ENCODE measurements around the gene GABRB1. TPM values are rescaled to one million over a fixed set of nuclear protein-coding genes. Genes with fewer than 3 reads are reported as not detected.

Gene GABRB1
- polyA plus RNA-seq, 2 of the 4 experiments (the other 2 are of a cell fraction), result not detected

DNA sequence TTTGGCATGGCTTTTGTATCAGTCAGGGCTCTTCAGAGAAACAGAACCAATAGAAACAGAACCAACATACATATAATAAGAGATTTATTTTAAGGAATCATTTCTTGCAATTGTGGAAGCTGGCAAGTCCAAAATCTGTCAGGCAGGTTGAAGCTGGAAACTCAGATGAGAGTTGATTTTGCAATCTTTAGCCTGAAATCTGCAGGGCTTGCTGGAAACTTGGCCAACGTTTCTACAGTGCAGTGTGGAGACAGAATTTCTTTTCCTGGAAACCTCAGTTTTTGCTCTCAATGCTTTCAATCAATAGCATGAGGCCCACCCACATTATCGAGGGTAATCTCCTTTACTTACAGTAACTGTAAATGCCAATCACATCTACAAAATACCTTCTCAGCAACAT, 386.8 kb downstream of the GABRB1 start (continued):
- TF ChIP-seq POLR2AphosphoS2 (conservative IDR thresholded peaks at IDR 0.05; ENCODE audit: low read length) (no peak), RNF2 (IDR thresholded peaks at IDR 0.05; ENCODE audit: borderline replicate concordance, low read depth) (no peak), CBX8 (IDR thresholded peaks at IDR 0.05) (no peak), JUN (IDR thresholded peaks at IDR 0.05) (no peak), POLR2A (IDR thresholded peaks at IDR 0.05; ENCODE audit: low read length) (no peak), KDM1A (IDR thresholded peaks at IDR 0.05; ENCODE audit: low read depth) (no peak)

DNA sequence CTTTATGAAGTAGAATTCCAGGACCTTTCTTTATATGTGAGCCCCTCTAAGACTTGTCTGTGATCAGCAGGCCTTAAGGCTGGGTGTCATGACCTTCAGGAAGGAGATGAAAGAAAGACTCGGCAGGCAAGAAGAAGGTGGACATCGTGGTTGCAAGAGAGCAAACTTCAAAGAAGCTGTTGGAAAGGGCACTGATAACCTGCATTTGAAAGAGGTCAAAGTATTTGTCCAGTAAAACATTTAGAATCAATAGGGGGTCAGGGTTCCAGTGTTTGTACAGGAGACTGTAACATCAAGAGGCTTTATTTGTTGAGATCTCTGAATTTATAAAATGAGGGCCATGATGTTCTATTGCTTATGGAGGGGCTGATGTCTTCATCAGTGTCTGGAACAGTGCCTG, 387.9 kb downstream of the GABRB1 start:
- Histone ChIP-seq H3K4me2 (no peak overlapping the region), H3K9me3 (no peaks in the 10 kb centered on the region), H3K27ac (no peak overlapping the region), H3K4me1 (no peaks in the 10 kb centered on the region), H3K4me3 (no peak overlapping the region)
- TF ChIP-seq, protein P1, sequence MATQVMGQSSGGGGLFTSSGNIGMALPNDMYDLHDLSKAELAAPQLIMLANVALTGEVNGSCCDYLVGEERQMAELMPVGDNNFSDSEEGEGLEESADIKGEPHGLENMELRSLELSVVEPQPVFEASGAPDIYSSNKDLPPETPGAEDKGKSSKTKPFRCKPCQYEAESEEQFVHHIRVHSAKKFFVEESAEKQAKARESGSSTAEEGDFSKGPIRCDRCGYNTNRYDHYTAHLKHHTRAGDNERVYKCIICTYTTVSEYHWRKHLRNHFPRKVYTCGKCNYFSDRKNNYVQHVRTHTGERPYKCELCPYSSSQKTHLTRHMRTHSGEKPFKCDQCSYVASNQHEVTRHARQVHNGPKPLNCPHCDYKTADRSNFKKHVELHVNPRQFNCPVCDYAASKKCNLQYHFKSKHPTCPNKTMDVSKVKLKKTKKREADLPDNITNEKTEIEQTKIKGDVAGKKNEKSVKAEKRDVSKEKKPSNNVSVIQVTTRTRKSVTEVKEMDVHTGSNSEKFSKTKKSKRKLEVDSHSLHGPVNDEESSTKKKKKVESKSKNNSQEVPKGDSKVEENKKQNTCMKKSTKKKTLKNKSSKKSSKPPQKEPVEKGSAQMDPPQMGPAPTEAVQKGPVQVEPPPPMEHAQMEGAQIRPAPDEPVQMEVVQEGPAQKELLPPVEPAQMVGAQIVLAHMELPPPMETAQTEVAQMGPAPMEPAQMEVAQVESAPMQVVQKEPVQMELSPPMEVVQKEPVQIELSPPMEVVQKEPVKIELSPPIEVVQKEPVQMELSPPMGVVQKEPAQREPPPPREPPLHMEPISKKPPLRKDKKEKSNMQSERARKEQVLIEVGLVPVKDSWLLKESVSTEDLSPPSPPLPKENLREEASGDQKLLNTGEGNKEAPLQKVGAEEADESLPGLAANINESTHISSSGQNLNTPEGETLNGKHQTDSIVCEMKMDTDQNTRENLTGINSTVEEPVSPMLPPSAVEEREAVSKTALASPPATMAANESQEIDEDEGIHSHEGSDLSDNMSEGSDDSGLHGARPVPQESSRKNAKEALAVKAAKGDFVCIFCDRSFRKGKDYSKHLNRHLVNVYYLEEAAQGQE (IDR thresholded peaks at IDR 0.05), result no peak
- no peak for TF ChIP-seq SREBF2 (IDR thresholded peaks at IDR 0.05)
- TF ChIP-seq RCOR1 (IDR thresholded peaks at IDR 0.05; ENCODE audit: low read depth, low read length), result no peak
- no peak for TF ChIP-seq JUN (IDR thresholded peaks at IDR 0.05)
- no peak for TF ChIP-seq RARB (CRISPR knock-in tag; IDR thresholded peaks at IDR 0.05)
- TF ChIP-seq SMC3 (IDR thresholded peaks at IDR 0.05), result no peak
- TF ChIP-seq, protein P2, sequence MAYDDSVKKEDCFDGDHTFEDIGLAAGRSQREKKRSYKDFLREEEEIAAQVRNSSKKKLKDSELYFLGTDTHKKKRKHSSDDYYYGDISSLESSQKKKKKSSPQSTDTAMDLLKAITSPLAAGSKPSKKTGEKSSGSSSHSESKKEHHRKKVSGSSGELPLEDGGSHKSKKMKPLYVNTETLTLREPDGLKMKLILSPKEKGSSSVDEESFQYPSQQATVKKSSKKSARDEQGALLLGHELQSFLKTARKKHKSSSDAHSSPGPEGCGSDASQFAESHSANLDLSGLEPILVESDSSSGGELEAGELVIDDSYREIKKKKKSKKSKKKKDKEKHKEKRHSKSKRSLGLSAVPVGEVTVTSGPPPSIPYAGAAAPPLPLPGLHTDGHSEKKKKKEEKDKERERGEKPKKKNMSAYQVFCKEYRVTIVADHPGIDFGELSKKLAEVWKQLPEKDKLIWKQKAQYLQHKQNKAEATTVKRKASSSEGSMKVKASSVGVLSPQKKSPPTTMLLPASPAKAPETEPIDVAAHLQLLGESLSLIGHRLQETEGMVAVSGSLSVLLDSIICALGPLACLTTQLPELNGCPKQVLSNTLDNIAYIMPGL (CRISPR knock-in tag; IDR thresholded peaks at IDR 0.05; ENCODE audit: borderline replicate concordance), result no peak
- TF ChIP-seq HDAC2 (IDR thresholded peaks at IDR 0.05), result no peak
- TF ChIP-seq, protein P3, sequence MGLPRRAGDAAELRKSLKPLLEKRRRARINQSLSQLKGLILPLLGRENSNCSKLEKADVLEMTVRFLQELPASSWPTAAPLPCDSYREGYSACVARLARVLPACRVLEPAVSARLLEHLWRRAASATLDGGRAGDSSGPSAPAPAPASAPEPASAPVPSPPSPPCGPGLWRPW (IDR thresholded peaks at IDR 0.05), result no peak
- TF ChIP-seq JUNB (IDR thresholded peaks at IDR 0.05), result no peak
- no peak for TF ChIP-seq RFX5 (IDR thresholded peaks at IDR 0.05)
- TF ChIP-seq HOXA7 (CRISPR knock-in tag; IDR thresholded peaks at IDR 0.05), result no peak
- no peak for TF ChIP-seq NR3C1 (IDR thresholded peaks at IDR 0.05)
- TF ChIP-seq CEBPB (IDR thresholded peaks at IDR 0.05), result no peak
- TF ChIP-seq ESRRA (IDR thresholded peaks at IDR 0.05; ENCODE audit: borderline replicate concordance, low read length), result no peak
- DNase-seq (ENCODE audit: low read depth in 1 of 2, low spot score in 1 of 2) (no peak), FAIRE-seq (no peak), ATAC-seq (no peak)
- POLR2A ChIA-PET, result no interaction called here
- CTCF ChIA-PET, result no interaction called here
- WGBS (ENCODE audit: missing lambda C conversion rate), result 0% methylated on average over 2 of the region's 2 CpGs

DNA sequence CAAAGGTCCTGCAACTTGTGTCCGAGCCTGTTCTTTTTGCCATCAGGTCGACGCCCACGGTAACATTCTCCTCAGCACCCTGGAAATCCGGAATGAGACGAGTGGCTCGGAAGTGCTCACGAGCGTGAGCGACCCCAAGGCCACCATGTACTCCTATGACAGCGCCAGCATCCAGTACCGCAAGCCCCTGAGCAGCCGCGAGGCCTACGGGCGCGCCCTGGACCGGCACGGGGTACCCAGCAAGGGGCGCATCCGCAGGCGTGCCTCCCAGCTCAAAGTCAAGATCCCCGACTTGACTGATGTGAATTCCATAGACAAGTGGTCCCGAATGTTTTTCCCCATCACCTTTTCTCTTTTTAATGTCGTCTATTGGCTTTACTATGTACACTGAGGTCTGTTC, 394.3 kb downstream of the GABRB1 start:
- ChIA-PET POLR2A (no interaction called here), CTCF (no interaction called here)
- FAIRE-seq, result no peak

More for the DNA sequence above, 394.3 kb downstream of the GABRB1 start:
- no peak for ATAC-seq
- Histone ChIP-seq H3K4me1 (no peaks in the 10 kb centered on the region), H3K4me2 (no peak overlapping the region), H3K9me3 (no peaks in the 10 kb centered on the region), H3K4me3 (no peak overlapping the region), H3K27ac (no peak overlapping the region)
- DNase-seq (ENCODE audit: low read depth in 1 of 2, low spot score in 1 of 2), result no peak
- TF ChIP-seq PHF8 (IDR thresholded peaks at IDR 0.05; ENCODE audit: borderline replicate concordance, low read depth), result no peak
- WGBS (ENCODE audit: missing lambda C conversion rate), result 53% methylated on average over 23 of the region's 25 CpGs
